GM19452 (cell line): ENCODE data around the gene GYPC.
"Not testable (repeated sequence)": the region's sequence is repeated elsewhere in the genome, so short reads cannot be mapped to it uniquely, and the experiment has no call there.

Experiments used
- ATAC-seq: cut with Tn5 transposase; IDR thresholded peaks from one replicate; pipeline ENCODE4 v1.9.1; 2021; ENCODE audit not compliant: unreplicated experiment

The GYPC gene

DNA sequence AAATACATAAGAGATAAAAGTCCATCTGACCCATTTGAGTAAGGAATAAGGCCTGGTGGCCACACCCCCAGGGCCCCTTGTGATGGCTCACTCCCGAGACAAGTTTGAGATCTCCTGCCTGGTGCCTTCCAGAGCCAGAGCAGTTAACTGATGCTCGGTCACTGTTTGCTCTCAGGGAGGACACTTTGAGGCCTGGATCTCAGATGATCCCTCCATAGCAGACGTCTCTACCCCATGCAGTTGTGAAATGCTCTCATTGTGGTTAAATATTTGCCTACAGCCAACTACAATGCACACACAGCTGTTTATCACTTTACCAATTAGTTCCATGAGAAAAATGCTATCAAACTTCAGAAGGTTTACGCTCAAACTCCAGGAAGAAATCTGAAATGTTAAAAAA lies 12.3 kb downstream of the GYPC start:
- ATAC-seq, result no peak

DNA sequence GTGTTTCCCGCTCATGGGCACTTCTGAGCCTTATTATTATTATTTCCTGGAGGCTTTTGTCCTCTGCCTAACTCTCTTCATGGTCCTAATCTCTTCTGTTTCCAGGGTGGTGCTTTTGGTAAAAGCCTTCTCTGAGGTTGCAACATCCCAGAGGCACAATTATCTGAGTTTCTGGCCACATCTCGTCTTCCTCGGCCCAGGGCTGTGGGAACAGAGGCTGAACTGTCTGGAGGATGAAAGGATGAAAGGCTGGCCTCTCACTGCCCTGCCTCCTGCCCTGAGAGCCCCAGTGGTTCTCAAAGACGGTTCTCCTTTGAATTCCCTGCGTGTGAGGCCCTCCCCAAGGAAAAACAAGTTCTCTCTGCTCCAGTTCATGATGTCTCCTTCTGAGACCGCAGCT lies 13.8 kb downstream of the GYPC start:
- ATAC-seq, result no peak

DNA sequence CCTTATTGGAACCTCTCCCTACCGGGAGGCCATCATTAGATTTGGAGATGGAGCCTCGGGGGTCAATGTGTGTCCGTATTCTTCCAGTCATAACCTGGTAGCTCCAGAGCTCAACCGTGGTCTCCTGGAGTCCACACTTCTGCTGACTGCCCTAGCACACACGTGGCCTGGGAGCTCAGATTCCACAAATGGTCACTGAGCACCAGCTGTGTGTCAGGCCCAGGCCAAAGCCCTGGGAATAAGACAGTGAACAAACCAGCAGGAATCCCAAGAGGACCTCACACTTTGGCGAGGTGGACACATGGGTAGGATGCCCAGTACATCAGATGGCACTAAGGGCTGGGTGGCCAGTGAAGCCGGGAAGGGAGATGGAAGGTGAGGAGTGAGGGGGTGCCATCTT lies 15.5 kb downstream of the GYPC start:
- ATAC-seq, result no peak

DNA sequence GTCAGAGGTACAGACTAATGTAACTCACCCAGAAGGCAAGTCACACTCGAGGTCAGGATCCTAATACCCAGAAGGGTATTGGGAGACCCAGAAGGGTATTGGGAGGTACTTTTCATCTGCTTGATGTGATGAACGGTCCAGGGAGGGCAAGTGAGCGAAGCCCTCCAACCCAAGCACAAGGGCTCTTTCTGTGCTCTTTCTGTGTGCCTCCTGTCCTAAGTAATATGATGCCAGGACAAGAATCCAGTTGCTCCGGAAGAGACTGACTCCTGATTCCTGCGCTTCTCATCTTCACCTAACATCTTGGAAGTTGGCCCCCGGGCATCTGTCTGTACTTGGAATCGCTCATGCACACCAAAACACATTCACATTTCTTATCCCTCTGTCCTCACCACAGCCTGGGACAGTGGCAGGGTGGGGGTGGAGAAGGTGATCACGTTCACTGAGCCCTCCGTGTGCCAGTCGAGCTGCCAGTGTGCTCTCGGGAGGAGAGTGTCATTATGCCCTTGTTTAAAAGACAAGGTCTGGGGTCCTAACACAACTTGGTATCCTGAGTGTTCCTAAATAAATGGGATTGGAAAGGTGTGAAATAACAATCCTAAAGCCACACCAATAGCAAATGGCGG lies 17.1 kb downstream of the GYPC start:
- no peak for ATAC-seq

DNA sequence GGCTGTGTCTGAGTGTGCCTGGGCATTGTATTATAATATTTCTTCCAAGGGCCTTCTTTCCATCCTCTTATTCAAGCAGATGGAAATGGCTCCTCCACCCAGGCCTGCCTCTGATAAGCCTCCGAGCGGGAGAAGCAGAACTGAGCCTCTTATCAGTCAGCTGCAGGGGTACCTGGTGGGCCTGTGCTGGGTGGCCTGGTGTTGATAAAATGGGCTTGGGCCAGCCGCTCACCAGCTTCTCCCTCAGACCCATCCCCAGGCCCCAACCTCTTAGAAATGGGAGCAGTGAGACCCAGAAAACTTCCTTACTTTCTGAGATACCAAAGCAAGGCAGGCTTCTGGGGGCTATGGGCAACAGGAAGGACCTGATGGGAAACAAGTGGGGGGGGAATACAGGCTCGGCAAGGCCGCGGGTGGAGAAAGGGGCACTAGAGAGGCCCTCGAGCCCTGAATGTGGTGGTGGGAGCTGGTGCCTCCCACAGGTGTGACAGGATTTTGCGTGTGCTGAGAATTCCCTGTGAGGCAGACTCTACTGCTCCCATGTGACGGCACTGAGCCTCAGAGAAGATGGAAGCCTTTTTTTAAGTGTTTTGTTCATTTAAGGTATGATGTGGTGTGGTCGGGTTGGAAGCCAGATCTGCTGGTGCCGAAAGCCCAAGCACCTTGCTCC lies 18.3 kb downstream of the GYPC start:
- no peak for ATAC-seq

DNA sequence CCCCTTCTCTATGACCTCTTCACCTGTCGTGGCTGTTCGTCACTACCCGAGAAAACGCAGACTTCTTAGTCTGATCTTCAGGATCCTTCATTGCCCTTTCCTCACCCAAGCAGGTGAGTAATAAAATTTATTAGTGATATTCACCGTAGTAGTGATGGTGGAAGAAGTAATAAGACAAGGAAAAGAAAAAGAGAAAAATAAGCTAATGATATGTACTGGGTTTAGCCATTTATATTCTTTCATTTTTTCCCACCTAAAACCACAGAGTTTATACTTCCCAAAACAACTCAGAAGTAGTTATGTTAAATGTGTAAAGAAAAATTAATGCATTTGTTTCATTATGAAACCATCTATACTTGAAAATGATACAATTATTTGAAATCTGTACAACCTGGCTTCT lies 19.7 kb downstream of the GYPC start:
- no peak for ATAC-seq

DNA sequence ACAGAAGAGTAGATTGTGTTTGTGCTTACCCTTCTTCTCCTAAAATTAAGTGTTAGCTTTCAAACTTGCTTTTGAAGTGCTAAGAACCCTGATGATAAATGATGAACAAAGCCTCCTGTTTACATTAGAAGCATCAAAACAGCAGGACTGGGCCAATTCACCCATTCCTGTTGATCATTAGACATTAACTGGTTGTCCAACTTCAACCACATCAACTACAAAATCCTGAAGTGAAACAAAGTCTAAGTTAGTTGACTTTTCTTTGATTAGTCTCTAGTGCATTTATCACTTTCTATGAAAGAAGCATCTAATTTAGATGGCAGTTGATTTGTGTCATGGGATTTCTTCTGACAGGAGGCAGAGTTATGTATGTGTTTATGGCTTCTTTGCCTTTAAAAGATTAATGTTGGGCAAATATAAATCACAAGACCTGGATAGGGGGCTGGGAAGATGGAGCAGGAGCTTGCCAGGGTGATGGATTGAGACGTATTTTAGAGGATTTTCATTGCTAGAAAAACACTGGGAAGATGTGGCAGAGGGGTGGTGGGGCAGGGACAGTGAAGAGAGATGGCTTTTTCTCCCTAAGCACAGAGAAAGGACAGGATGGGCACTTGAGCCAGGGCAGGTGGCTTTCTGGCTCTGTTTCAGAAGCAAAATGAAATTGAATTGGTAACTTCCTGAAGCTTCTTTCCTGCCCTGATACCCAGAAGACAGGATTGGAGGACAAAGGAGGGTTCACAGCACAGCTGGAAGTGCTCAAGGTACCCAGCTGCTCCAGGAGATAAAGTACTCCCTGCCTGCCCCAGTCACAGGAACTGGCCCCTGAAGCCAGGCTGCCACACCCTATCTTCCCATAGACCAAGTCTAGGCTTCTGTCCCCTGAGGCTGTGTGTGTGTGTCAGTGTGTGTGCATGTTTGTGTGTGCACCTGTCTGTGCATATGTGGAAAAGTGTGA lies 20.5 kb downstream of the GYPC start:
- no peak for ATAC-seq

DNA sequence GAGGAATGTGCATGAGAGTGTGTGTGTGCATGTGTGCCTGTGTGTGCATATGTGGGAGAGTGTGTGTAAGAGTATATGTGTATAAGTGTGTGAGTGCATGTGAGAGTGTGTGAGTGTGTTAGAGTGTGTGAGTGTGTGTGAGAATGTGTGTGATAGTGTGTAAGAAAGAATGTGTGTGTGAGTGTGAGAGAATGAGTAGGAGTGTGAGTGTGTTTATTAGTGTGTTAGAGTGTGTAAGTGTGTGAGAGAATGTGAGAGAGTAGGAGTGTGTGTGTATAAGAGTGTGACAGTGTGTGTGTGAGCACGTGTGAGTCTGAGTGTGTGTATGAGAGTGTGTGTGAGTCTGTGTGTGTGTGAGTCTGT lies 21.2 kb downstream of the GYPC start:
- no peak for ATAC-seq

DNA sequence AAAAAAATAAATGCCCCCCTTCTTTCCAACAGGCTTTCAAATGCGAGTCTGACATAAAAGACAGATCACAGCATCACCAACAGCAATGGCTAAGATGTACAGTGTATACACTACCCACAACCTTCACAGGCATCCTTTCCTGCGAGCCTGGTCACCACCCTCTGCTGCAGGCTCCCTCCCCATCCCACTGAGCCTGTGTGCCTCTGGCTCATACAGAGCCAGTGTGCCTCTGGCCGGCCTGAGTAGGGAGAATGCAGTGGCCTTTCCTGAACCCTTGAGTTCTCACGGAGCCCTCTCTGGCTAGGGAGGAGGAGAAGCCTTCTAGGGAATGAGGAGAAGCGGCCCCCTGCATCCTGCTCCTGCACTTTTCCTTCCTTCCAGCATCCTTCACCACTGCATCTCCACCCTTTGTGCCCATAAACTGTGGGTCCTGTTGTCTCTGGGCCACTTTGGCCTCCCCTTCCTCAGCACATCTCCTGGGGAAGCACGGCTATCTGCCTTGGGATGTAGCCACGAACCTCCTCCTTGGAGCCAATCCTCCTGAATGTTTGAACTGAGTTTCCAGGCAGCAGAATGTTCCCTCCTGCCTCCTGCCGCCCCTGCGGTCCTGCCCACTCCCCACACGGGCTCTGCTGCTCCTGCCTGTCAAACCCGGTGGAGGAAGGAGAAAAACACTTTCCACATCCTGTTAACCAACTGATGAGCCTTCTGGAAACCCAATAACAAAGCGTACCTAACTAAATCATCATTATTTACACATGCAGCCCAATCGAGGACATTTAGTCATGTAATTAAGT lies 22.5 kb downstream of the GYPC start:
- ATAC-seq, result no peak

DNA sequence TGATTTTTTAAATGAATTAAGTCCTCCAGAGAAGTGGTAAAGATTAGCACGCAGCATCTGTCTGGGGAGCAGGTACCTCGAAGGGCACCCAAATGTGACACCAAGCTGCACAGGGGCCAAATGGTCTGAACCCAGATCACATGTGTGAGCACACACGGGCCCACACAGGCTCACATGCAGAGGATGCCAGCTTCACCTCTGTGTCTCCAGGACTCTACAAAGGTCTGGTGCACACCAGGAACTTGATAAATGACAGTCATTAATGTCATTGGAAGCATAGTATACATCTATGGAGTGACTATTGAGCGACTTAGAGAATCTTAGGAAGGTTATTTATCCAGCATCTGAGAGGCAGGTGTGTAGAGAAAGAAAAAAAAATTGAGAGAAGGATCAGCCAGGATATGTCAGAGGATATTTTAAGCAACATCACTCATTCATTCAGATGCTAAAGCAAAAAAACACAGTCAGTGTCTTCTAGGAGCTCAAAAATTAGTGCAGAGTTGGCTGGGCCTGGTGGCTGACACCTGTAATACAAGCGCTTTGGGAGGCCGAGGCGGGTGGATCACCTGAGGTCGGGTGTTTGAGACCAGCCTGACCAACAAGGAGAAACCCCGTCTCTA lies 23.2 kb downstream of the GYPC start:
- no peak for ATAC-seq

DNA sequence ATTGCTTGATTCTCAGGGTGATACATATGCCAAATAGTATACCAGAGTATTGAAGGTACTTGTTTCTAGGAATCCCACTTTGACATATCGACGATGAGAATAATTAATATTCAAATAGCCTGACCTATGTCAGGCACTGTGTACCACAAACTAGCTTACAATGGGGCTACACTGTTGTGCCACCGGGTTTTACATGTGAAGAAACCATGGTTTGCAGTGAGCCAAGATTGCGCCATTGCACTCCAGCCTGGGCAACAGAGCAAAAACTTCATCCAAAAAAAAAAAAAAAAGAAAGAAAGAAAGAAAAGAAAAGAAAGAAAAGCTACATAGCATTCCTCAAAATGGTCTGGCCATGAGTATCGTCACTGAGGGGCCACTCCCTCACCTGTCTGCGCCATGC lies 25.5 kb downstream of the GYPC start:
- ATAC-seq, result no peak

DNA sequence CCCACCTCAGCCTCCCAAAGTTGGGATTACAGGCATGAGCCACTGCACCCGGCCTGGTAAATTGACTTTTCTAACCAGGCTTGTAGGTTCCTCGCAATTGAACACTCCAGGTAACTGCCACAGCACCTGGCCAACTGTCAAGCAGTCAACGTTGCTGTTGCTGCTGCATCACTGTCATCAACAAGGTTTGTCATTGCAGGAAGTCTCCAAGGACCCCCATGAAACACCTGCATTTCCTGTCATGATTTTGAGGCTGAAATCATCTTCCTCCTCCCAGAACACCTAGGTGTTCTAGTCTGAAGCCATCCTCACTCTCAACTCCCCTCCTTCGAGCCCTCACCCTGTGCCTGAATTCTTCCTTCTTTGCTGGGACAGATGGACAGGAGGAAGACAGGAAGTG lies 29.7 kb downstream of the GYPC start:
- no peak for ATAC-seq

DNA sequence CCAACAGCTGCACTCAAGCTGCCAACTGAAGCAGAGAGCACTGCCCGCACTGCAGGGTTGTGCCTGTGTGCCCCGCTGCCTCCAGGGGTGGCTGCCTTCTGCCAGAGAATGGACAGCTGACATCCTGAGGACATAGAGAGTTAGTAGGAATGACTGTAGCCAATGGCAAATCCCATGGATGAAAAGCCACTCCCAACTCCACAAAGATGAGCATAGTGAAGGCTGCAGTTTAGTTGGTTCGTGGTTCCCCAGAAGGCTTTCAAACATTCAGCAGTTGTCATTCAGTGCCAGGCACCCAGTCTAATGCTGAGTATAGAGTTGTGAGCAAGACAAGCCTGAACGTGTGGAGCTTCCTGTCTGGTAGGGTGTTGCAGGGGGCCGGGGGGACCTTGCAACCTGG lies 30.3 kb downstream of the GYPC start:
- no peak for ATAC-seq

DNA sequence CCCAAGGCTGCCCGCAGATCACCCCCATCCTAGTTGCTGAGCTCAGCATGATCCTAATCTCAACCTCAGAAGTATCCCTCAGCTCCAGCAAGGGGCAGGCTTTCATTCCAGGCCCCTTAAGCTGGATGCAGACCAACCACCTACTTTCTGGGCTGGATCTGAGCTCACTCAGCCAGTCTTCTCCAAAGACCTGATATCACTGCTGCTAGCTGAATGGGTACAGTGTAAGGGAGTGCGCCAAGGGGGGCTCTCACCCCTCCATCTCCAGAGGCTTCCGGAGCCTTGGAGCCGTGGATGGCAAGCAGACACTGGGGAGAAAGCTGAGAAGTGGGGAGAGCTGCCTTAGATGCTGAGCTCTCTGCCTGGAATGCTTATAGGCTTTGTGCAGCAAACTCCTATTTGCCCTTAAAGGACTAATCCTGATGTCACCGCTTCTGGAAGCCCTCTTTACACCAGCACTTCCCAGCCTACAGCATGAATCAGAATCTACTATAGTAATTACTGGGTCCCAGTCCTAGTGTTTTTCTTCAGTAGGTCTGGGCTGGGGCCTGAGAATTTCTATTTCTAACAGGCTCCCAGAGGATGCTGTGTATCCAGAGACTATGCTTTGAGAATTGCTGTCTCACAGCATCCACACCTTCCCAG lies 31.0 kb downstream of the GYPC start:
- ATAC-seq, result no peak

DNA sequence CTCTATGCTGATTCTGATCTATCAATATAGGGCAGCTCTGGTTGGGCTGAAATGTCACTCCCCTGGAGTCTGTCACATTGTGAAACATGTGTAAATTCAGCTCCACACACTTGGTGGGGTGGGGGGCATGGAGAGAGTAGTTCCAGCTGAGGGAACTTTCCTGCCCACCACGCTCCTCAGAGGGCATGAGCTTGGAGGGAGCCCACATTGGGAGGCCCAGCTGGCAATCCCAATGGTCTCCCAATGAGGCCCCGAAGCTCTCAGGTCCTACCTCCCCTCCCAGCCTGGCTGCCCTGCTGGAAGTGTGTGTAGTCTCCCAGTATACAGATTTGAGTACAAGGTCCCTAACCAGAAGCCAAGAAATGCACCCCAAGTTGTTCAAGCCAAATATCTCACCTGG lies 31.5 kb downstream of the GYPC start:
- ATAC-seq, result no peak

DNA sequence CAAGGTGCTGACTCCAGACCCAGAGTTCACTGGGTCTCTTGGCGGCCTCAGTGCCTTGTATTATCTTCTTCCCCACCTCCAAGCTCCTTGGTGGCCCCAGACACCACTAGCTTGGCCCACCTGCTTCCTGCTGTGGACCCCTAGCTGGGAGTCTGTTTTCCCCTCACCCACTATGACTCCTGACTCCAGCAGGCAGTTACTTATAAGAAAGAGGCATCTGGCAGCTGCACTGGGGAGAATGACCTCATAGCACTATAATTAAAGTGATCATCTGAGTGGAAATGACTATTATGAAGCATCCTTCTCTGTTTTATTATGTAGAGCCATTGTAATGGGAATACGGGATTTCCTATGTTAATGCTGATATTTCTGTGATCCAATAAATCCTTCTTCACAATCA lies 32.6 kb downstream of the GYPC start:
- not testable (repeated sequence) for ATAC-seq

DNA sequence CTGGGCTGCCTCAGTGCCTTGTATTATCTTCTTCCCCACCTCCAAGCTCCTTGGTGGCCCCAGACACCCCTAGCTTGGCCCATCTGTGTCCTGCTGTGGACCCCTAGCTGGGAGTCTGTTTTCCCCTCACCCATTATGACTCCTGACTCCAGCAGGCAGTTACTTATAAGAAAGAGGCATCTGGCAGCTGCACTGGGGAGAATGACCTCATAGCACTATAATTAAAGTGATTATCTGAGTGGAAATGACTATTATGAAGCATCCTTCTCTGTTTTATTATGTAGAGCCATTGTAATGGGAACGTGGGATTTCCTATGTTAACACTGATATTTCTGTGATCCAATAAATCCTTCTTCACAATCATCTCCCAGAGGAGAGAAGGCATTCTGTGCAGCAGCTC lies 36.3 kb downstream of the GYPC start:
- not testable (repeated sequence) for ATAC-seq

DNA sequence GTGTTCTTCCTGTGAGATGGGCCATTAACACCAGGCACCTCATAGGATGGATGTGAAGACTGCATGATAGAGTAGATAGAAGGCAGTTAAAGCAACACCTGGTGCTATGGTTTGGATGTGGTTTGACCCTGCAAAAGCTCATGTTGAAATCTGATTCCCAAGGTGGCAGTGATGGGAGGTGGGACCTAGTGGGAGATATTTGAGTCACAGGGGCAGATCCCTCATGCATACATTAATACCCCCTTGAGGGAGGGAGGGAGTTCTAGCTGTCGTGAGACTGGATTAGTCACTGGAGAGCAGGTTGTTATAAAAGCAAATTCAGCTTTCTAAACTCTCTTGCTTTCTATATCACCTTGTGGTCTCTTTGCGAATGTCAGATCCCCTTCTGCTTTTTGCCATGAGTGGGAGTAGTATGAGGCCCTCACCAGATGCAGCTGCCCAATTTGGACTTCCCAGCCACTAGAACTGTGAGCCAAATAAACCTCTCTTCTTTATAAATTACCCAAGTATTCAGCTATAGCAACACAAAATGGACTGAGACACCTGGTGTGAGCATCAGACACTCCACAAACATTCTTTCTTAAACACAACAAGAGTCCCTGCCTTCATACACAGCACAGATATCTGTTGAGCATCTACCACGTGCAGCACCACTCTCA lies 37.1 kb downstream of the GYPC start:
- ATAC-seq, result not testable (repeated sequence)

DNA sequence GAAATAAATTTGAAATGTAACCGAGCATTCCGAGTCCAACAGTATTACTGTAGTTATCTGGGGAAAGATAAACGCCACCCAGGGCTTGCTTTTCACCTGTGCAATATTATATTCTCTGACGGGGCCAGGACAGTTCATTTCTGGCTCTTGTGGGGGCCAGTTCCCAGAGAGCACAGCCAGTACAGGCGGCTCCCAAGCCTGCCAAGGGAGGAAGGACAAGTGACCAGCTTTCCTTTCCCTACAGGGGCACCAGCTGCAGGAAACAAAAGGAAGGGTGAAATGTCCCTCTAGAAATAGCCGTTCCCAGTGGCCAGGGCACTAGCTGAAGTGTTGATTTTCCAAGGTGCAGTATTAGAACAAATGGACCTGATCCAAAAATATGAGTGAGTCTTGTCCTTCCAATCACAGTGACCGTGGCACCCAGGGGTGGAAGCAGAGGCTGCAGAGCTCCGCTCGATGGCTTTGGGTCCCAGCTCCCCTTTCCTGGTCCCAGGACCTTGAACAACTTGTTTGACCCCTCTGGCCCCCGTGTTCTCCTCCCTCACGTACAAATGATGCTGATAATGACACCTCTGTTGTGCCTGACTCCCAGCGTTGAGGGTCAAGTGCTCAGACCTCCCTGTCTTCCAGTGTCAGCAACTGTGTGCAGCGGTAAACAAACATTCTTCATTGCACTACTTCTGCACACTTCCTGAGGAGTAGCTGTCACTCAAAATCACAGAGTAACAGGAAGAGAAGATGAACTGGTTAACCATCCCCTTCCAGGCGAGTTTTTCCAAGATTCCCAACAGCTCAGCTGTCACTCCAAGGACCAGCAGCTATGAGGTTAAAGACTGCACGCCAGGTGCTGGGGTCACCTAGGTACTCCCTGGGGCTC lies 40.9 kb downstream of the GYPC start:
- ATAC-seq, result no peak
